ENCODE measurements around the gene GGT6.

DNA sequence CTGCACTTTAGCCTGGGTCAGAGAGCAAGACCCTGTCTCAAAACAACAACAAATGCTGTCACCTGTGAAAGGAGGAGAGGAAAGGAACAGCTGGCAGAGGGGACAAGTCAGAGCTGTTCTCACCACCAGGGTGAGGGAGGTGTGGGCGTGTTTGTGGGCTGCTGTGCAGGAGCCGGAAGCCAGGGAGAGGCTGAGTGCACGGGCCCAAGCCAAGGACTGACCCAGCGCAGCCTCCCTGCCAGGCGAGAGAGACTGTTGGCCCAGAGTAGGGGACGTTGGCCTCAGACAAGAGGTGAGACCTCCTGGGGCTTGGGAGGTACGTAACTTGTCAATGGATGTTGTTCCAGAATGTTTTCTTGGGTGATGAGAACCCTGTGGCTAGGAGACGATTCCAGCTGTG lies 51.0 kb downstream of the GGT6 start:
- no peak for TF ChIP-seq POLR2AphosphoS5 (IDR thresholded peaks at IDR 0.05)
- TF ChIP-seq, protein P1, sequence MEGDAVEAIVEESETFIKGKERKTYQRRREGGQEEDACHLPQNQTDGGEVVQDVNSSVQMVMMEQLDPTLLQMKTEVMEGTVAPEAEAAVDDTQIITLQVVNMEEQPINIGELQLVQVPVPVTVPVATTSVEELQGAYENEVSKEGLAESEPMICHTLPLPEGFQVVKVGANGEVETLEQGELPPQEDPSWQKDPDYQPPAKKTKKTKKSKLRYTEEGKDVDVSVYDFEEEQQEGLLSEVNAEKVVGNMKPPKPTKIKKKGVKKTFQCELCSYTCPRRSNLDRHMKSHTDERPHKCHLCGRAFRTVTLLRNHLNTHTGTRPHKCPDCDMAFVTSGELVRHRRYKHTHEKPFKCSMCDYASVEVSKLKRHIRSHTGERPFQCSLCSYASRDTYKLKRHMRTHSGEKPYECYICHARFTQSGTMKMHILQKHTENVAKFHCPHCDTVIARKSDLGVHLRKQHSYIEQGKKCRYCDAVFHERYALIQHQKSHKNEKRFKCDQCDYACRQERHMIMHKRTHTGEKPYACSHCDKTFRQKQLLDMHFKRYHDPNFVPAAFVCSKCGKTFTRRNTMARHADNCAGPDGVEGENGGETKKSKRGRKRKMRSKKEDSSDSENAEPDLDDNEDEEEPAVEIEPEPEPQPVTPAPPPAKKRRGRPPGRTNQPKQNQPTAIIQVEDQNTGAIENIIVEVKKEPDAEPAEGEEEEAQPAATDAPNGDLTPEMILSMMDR (IDR thresholded peaks at IDR 0.05) = no peak
- TF ChIP-seq POLR2A (IDR thresholded peaks at IDR 0.05) = no peak
- no peak for TF ChIP-seq EP300 (IDR thresholded peaks at IDR 0.05)
